Hematopoietic multipotent progenitor cell treated with erythropoietin and hydrocortisone succinate and interleukin-3 and kit ligand, for 8 days (in vitro differentiated cells): Measurements from ENCODE around the gene CISD2.
"Not testable (repeated sequence)": the region's sequence is repeated elsewhere in the genome, so short reads cannot be mapped to it uniquely, and the experiment has no call there.

ENCODE experiments used
- DNase-seq: peaks from one replicate; pipeline ENCODE4 v3.0.0-alpha.2; 2015

CISD2 gene

GRCh38 chr4:102868781-102869568 is at the start of gene CISD2:
Gene CISD2, plus strand, starts transcription at chr4:102868992. Its CDS starts 93 bp downstream, at chr4:102869085.
- peak; percentile 95 for DNase-seq

- not testable (repeated sequence) for DNase-seq
Observed at GRCh38 chr4:102819100-102819499, 49.7 kb upstream of the CISD2 start.

GRCh38 chr4:102819588-102820365 is 49.0 kb upstream of the CISD2 start:
- no peak for DNase-seq

GRCh38 chr4:102823464-102823863 is 45.3 kb upstream of the CISD2 start:
- no peak for DNase-seq

- DNase-seq = no peak
Observed at GRCh38 chr4:102823897-102824296, 44.9 kb upstream of the CISD2 start.

GRCh38 chr4:102824398-102824797 is 44.4 kb upstream of the CISD2 start:
- no peak for DNase-seq

- peak; percentile 72 for DNase-seq
Observed at GRCh38 chr4:102825261-102826091, 43.3 kb upstream of the CISD2 start.

GRCh38 chr4:102826105-102826889 is 42.5 kb upstream of the CISD2 start:
- no peak for DNase-seq

GRCh38 chr4:102826890-102827673 is 41.7 kb upstream of the CISD2 start, which contains the start of gene UBE2D3:
Gene UBE2D3, minus strand, starts transcription at chr4:102827551. Its CDS starts 1,043 bp downstream, at chr4:102826508.
- peak; percentile 90 for DNase-seq

GRCh38 chr4:102827674-102828496 is 40.9 kb upstream of the CISD2 start:
- DNase-seq = peak; percentile 100

- no peak for DNase-seq
Observed at GRCh38 chr4:102828497-102828808, 40.3 kb upstream of the CISD2 start.

- DNase-seq = no peak
Observed at GRCh38 chr4:102829803-102830202, 39.0 kb upstream of the CISD2 start.

GRCh38 chr4:102832105-102832504 is 36.7 kb upstream of the CISD2 start:
- no peak for DNase-seq

GRCh38 chr4:102832667-102833066 is 36.1 kb upstream of the CISD2 start:
- no peak for DNase-seq

GRCh38 chr4:102836596-102836995 is 32.2 kb upstream of the CISD2 start:
- DNase-seq = no peak

GRCh38 chr4:102842367-102842766 is 26.4 kb upstream of the CISD2 start:
- no peak for DNase-seq

- DNase-seq = no peak
Observed at GRCh38 chr4:102843273-102843672, 25.5 kb upstream of the CISD2 start.

GRCh38 chr4:102843938-102844337 is 24.9 kb upstream of the CISD2 start:
- no peak for DNase-seq

- DNase-seq = no peak
Observed at GRCh38 chr4:102847687-102848086, 21.1 kb upstream of the CISD2 start.

GRCh38 chr4:102849579-102850104 is 19.1 kb upstream of the CISD2 start:
- no peak for DNase-seq
